Right renal pelvis (tissue), 4 donors: ENCODE data around the gene SLAIN1. TPM values are rescaled to one million over a fixed set of nuclear protein-coding genes. Genes with fewer than 3 reads are reported as not detected.
"Not testable (repeated sequence)": the region's sequence is repeated elsewhere in the genome, so short reads cannot be mapped to it uniquely, and the experiment has no call there.

Experiments used
- DNase-seq, 4 donors: peaks; one replicate each; pipeline ENCODE4 v3.0.0-alpha.2; 2013; ENCODE audit warnings: low read depth in 4 of 4, low spot score in 3 of 4, missing footprints in 1 of 4
- polyA plus RNA-seq, 4 donors: library from polyadenylated mRNA; unstranded; fragments of 120-200 nt; gene quantifications; one replicate each; pipeline ENCODE4 v1.2.1, GENCODE V29; 2013; ENCODE audit not compliant: insufficient read length in 4 of 4

The SLAIN1 gene
- polyA plus RNA-seq: 10 to 100 TPM; 18.7 to 25.2 (median 23.1) TPM

DNA sequence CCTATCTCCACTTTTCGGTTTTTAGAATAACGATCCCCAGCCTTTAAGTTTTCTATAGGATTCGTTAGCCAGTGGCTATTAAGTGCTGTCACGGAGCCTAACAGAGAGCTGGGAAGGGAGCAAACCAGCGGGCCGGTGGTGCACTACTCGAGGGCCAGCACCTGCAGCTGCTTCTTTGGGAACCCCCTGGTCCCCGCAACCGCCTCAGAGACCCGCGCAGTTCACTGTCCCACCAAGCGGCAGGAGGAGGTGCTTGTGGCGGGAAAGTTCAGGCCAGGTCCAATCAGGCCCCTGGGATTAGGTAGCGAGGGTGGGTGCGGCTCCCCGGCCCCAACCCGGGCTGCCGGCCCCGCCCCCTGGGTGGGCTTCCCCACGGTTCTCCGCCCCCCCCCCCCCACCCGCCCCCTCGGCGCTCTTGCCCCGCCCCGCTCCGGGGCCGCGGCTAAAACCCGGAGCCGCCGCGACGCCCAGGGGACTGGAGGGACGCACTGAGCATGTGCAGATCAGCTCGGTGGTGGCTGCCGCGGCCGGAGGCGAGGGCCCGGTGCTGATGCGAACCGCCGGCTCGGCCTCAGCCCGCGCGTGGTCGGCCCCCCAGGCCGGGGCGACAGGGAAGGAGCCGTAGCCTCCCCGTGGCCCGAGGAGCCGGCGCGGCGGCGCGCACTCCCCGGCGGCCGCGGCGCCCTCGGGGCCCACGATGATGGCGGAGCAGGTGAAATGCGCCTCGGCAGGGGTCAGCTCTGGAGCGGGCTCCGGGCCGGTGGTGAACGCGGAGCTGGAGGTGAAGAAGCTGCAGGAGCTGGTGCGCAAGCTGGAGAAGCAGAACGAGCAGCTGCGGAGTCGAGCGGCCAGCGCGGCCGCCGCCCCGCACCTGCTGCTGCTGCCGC, at the start of gene SLAIN1:
TSS of gene SLAIN1 (plus strand) at position 471 of the 887 bp plus-strand sequence. CDS start at position 698, 227 bp downstream.
- peak in 3 of 4 donors; percentile 58 to 65 (median 59) for DNase-seq

DNA sequence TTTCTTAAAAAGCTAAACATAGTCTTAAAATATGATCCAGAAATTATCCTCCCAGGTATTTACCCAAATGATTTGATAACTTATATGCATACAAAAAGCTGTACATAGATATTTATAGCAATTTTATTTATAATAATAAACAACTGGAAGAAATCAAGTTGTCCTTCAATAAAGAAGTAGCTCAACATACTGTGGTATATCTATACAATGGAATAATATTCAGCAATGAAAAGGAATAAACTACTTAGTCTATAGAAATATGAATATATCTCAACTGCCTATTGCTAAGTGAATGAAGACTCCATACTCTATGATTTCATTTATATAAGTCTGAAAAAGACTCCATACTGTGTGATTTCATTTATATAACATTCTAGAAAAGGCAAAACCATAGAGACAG, 47.1 kb upstream of the SLAIN1 start:
- no peak for DNase-seq

DNA sequence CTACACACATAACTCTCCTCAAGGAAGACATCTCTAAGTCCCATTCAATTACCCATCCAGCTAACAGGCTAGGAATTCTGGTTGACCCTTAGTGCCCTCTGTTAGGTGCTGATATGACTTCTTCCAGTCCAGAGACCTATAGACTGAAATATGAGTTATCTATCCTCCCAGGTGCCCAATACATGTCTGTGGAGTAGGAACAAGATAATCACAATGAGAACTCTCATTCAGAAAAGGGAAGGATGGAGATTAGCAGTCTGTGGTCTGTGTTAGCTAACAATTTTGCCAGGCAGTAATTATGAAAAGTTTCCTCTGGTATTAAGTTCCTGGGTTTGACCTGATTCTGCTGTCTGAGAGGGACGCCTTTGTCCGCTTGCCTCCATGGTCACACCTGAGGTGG, 44.2 kb upstream of the SLAIN1 start:
- DNase-seq: no peak

DNA sequence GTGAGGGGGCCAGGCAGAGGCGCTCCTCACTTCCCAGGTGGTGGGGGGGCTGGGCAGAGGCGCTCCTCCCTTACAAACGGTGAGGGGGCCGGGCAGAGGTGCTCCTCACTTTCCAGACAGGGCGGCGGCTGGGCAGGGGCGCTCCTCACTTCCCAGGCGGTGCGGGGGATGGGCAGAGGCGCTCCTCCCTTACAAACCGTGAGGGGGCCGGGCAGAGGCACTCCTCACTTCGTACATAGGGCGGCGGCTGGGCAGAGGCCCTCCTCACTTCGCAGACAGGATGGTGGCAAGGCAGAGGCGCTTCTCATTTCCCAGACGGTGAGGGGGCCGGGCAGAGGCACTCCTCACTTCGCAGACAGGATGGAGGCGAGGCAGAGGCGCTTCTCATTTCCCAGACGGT, 37.5 kb upstream of the SLAIN1 start:
- not testable (repeated sequence) for DNase-seq

DNA sequence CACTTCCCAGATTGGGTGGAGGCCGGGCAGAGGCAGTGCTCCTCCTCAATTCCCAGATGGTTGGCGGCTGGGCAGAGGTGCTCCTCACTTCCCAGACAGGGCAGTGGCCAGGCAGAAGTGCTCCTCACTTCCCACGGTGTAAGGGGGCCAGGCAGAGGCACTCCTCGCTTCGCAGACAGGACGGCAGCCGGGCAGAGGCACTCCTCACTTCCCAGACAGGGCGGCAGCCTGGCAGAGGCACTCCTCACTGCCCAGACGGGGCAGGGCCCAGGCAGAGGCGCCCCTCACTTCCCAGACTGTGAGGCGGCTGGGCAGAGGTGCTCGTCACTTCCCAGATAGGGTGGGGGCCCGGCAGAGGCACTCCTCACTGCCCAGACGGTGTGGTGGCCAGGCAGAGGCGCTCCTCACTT, 36.6 kb upstream of the SLAIN1 start:
- DNase-seq: no peak

DNA sequence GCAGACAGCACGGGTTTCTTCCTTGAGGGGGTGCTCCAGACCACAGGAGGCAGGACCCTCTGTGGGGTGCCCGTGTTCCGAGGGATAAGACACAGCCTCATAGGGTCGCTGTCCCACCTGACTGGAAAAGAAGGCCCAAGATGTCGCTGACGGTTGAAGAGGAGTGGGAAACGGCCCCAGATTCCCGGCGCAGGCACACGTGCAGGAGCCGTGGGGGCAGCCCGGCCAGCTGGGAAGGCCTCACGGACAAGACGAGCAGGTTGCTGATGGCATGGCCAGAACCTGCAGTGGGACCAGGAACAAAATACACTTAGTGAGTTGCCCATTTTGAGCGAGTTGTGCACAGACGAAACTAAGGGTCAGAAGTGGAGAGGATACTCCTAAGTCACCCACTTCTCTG, 35.2 kb upstream of the SLAIN1 start:
- DNase-seq: not testable (repeated sequence)

DNA sequence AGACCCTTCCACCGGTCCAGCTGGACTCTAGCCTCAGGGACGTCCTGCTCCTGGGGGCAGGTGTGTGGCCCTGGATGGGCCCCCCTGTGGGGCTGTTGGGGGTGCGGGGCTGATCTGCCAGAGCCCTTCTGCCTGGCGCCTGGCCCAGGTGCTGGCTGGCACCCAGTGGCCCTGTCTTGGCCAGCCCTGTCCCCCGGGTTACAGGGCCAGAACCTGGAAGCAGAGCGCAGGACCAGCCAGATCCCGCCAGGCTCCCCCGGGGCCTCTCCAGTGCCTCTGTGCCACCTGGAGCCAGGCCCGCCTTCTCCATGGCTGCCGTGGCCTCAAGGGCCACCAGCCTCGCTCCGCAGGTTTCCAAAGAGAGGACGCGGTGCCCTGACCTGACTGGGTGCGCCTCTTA, 34.7 kb upstream of the SLAIN1 start:
- not testable (repeated sequence) for DNase-seq

DNA sequence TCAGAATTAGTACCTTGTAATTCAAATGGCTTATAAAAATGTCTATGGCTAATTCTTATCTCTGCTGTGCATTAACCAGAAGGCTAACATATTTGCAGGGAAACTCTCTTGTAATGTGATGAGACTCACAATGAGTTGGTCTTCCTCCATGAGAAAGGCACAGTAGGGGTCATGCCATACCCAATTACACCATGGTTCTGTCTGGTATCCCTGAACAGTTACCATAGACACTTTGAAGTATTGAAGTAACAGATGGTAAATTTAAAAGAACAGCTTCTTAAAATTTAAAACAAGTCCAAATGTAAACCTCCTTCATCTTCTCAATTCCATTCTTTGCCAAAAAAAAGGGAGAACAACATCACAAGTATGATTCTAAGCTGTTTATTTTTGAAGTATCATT, 22.6 kb upstream of the SLAIN1 start:
- no peak for DNase-seq

DNA sequence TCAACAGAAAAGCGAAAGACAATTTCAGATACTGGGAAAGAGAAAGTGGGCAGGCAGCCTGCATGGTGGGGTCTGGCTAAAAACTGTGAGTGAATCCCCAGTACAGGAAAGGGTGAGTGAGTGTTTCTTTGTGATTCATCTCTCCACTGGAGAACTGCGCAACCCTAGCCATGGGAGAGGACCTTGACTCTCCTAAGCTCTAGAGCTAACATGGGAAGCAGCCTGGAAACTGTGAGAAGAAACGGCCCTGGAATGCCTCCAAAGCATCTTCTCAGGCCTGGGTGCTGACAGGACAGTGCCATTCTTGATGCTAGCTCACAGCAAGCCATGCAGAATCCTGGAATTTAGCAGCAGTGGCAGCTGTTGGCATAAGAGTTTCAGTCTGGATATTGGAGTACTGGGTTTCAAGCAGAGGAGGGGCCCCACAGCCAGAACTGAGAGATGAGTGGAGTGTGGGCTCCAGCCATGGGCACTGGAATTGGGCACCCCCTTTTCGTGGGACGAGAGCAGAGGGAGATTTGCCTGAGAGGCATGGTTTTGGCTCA, 18.7 kb upstream of the SLAIN1 start:
- DNase-seq: no peak

DNA sequence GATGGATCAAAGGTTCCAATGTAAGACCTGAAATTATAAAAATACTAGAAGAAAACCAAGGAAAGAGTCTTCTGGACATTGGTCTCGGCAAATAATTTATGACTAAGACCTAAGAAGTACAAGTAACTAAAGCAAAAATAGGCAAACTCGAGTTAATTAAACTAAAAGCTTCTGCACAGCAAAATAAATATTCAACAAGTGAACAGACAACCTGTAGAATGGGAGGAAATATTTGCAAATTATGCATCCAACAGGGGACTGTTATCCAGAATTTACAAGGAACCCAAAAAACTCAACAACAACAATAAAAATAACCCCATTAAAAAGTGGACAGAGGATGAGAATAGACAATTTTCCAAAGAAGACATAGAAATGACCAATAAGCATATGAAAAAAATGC, 9.7 kb upstream of the SLAIN1 start:
- DNase-seq: no peak

DNA sequence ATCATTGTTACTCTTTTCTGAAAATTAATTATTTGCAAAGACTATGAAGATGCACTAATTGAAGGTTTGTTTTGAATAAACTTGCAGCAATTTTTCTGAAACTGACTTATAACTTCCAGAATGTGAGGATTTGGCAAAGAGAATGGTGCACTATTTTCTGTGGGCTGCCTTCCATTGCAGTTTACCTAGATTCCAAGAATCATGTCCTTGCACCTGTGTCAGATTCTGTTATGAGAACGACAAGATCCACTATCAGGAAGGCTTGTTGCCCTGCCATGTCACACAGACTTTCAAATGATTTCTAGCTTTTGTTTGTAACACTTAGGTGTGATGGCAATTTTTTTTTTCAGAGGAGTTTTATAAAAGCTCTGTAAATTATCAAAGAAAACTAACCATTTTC, 5.6 kb upstream of the SLAIN1 start:
- no peak for DNase-seq

DNA sequence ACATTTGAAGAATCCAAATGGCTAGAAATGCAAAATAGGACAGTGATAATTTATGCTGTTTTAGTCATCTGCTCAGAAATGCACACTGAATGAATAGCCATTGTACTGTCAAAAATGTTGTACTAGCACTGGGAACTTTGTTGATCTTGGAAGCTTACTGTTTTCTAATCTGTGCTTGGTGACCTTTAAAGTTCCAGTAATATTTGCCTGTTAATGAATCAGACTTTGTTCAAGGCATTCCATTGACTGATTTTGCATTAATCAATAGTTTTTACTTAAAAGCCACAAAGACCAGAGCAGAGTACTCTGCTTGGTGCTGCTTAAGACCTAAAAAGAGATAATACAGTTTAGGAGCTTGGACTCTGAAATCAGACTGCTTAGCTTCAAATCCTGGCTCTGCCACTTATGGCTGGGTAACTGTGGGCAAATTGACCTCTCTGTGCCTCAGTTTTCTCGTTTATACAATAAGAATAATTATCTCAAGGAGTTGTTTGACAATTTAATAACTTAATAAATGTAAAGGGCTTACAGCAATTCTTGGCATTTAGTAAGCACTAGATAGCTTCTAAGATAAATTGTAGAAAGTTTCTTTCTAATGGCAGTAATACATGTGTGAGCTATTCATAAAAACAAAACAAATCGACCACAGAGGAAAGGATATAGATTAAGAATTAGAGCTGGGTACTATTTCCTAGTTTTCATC, 4.6 kb upstream of the SLAIN1 start:
- DNase-seq: no peak

DNA sequence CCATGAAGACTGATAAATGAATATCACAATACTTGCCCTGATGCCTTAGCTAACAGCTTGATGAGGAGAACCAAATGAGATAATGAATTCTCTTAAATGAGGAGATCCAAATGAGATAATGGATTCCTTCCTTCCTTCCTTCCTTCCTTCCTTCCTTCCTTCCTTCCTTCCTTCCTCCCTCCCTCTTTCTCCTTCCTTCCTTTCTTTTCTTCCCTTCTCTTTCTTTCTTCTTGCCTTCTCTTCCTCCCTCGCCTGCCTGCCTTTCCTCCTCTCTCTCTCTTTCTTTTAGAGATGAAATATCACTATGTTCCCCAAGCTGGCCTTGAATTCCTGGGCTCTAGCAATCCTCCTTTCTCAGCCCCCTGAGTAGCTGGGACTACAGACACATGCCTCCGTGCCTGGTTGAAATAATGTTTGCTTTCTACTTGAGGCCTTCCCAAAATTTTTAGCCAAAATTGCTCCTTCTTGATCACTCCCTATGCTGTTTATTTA, 4.0 kb upstream of the SLAIN1 start:
- DNase-seq: no peak

DNA sequence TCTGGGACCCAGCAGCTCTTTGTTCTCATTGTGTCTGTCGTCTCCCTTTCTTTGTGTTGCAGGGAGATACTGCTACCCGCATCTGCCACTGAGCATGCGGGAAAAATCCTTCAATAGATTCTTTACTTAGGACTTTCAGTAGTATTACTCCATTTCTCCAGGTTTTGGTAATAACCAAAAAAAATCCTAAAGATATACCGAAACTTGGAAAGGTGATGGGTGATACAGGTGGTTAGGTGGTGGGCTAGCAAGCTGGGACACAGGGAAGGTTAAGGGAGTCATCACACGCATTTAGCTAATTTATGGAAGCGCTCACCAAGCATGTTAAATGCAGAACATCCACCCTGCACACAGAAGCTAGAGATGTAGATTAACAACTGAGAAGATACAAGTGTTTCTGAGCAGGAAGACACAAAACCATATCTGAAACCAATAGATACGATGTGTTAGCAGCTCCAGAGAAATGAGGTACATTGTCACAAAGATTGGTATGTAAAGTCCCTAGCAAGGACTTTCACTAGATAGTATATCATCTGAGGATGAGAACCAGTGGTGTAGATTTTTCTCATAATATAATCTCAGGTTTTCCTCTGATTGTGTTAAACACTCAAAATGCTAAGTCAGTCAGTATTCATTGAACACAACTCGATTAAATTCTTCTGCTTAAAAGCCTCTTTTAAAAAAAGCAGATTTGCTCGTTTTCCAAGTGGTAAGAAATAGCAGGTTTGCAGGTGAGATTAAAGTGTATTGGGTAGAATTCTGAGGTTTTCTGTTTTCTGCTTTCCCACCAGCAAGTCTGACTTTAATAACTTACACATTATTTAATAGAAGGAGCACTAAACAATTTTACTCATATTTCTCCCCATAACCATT, 1.2 kb upstream of the SLAIN1 start:
- no peak for DNase-seq

DNA sequence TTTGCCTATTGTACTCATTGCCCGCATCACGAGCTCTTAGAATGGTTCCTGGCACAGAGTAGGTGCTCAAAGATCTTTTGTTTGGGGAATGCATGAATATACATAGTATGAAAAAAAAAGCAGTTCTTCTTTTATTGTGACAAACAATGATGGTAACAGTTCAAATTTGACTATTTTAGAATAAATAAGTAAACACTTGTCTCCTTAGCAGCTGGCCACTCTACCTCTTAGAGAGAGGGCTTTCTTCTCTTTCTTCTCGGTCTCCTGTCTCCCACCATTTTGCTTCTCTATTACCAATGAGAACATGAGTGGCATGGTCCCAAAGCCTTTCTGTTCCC, 639 bp upstream of the SLAIN1 start:
- no peak for DNase-seq

DNA sequence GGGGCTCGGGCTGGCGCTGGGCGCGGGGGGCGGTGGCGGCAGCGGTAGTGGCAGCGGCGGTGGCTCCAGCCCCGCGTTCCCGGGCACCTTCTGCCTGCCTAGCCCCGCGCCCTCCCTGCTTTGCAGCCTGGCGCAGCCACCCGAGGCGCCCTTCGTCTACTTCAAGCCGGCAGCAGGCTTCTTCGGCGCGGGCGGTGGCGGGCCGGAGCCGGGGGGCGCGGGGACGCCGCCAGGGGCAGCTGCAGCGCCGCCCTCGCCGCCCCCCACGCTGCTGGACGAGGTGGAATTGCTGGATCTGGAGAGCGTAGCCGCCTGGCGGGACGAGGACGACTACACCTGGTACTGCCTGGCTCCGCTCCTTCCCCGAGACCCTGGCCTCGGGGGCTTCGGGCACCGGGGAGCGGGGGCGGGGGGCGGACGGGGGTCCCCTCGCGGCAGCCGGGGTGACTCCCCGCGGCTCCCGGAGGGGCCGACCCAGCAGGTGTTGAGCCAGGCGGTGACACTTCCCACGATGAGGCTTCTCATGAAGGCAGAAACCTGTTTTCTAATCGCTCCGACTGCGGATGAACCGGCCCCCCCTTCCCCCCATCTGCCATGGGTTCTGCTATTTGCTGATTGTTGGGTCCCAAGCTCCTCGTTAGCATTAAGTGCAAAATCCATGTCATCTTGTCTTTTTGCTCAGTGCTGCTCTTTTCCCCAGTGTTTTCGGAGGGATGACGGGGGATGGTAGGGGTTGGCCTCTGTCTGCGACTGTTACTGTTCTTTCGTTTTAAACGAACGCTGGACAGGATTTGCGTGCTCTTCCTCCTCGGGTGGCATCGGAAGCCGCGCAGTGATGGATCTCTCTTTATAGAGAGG, 943 bp downstream of the SLAIN1 start:
- DNase-seq: no peak

DNA sequence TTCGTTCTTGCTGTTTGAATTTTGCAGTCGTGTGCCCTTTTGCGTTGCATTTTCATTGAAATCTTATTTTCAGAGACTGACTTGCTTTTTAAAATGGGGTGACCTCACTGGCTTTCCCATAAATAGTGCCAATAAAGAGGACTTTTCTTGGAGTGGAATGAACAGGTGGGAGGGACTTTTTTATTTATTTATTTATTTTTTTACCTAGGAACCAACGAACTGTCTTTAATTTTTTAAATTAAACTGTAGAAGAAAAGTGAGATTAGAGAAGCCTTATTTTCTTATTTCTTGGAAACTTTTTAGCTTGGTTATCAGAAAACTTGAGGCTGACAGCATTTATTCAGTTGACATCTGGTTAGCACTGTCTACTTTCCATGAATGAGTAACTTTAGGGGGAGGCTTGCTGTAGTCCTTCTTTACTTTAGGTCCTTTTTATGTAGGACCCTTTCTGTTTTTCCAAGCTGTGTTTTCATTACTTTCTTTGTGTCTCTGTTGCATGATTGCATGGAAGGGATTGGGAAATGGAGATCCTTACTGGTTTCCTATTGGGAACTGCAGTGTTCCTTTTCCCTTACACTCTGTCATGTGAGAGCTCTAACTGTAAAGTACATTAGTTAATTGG, 1.7 kb downstream of the SLAIN1 start:
- DNase-seq: no peak

DNA sequence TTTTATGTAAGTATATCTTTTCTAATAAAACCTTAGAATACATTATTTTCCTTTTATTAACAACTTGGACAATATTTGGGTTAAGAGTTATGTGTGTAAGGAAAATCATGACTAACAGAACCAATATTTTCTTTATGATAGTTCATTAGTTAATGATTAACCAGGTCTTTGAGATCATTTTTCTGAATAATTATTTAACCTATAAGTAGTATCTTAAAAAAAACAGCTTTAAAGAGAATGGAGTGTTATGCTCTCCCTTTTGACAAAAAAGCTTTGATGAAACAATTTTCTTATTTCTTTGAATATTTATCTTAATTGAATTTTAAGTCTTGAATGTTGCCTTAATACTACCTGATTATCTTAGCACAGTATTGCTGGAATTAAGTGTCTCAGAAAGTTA, 3.8 kb downstream of the SLAIN1 start:
- DNase-seq: no peak

DNA sequence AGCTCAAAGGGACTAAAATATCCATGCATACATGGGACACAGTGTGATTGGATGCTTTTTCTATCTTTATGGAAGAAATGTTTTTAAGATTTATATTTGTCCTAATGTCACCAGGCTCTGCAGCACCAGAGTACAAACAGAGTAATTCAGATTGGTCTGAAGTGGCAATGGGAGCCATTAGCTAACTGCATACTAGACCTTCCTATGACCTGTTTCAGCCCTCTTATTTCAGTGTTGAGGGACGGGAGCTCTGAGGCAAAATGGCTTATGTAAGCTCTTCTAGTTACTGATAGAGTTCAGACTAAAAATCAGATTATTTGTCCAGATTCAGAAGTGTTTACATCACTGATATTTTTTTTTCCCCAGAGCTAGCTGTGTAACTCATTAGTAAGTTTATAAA, 4.9 kb downstream of the SLAIN1 start:
- no peak for DNase-seq
